UCSD-AML1 (cell line): ENCODE results near the gene SCUBE2.
A peak's percentile ranks its signal among the peaks of the same experiment; 100 is the strongest.

ENCODE experiments used
- DNase-seq: peaks from one replicate; lab custom pipeline; 2025; ENCODE audit not compliant: unreplicated experiment; lab: John Stamatoyannopoulos, UW

SCUBE2 gene

DNA sequence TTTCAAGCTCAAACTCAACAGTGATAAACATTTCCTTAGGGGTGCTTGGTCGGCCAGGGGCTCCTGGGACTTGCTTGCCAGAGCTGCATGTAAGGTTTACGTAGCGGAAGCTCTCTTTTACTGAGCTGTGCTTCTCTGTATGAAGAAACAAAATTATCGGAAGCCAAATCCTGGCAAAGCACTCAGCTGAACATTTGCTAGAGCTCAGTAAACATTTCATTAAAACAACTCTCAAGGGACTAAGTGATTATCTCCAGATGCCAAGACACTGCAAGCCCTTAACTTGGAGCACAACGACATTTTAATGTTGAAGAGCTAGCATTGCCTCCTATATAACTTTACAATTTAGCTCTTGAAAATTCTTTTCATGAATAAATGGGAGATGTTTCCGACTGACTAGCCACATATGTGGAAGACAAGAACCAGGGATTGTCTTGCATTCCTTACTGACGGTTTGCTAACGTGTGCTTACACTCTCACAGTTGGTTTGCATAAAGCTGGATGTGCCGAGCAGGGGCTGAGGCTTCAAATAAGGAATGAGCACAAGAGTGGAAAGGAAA, 43.4 kb downstream of the SCUBE2 start:
- no peak for DNase-seq

DNA sequence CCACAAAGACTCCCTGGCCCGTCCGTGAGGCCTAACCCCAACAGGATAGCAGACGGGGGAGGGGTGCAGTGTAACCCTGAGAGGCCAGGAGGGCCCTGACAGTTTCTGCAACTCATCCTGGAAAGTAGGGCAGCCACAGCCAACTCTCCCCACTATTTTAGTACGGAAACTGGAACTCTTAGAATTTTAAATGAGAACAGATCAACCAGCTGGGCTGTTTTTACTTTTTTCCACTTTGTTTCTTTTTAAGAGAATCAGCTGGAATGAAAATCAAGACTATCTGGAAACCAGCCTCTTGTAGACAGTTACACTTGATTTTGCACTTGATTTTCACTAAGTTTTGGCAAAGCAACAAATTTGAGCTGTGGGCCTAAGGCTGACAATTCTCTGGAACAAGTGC, 44.9 kb downstream of the SCUBE2 start:
- DNase-seq, result no peak

DNA sequence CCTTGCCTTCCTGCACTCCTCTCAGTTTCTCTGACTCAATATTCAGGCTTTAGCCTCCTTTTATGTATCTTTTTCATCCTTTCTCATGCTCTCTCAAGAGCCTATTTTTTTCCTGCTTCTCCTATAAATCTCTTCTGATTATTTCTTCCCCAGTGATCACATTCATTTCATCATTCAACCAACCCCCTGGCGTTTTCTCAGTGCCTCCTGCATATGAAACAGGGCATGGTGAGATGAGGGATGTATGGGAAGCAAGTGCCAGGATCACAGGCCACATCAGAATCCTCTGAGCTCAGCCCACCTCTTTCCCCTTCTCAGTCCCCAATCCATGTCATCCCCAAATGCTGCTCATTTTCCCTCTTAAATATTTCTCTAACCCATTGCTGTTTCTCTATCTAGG, 48.9 kb downstream of the SCUBE2 start:
- DNase-seq, result no peak

DNA sequence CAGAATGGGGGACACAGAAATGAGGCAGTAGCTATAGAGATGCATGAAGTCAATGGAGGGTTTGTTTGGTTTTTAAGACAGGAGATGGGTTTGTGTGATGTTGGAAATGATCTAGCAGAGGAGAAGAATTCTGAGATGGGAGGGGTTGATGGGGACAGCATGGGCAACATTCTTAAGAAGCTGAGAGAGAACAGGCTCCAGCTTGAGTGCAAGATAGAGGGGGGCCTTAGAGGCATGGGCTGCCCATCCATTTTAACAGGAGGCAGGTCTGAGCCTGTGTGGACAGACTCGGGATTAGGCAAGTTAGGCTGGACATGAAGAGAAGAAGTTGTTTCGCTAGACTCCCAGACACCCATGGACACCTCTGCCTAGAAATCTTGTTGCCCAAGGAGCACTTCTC, 49.7 kb downstream of the SCUBE2 start:
- DNase-seq, result no peak

DNA sequence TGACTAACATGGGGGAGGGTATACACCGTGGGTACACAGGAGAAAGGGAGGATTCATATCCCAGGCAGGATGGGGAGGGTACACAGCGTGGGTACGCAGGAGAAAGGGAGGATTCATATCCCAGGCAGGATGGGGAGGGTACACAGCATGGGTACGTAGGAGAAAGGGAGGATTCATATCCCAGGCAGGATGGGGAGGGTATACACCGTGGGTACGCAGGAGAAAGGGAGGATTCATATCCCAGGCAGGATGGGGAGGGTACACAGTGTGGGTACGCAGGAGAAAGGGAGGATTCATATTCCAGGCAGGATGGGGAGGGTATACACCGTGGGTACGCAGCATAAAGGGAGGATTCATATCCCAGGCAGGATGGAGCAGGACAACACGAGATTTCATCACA, 51.0 kb downstream of the SCUBE2 start:
- DNase-seq, result no peak

DNA sequence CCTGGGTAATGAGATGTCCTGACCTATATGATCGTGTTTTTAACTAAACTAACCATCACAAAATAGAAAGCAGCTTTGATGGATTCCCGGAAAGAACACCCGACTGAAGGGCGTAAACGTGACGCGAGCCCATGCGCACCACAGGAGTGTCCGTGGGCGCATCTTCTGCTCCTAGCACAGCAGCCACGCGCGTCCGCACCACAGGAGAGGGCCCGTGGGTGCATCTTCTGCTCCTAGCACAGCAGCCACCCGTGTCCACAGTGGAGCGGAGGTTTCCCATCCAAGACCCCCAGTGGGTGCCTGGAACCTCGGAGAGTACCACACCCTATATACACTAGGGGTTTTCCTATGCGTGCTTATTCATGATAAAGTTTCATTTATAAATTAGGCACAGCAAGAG, 51.5 kb downstream of the SCUBE2 start:
- DNase-seq, result no peak

DNA sequence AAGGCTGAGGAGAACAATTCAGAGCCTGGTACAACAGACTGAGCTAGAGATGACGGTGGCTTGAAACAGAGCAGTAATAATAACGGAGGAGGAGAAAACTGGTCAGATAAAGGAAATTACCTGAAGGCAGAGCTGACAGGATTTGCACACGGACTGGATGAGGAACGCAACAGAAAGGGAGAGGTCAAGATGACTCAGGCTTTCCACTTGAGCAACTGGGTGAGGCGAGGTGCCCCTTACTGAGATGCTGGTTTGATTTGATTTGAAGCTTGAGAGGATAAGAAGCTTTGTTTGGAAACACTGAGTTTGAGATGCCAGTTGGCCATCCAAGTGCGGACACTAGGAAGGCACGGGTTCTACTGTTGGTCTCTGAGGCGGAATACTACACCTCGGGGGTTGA, 52.2 kb downstream of the SCUBE2 start:
- no peak for DNase-seq

DNA sequence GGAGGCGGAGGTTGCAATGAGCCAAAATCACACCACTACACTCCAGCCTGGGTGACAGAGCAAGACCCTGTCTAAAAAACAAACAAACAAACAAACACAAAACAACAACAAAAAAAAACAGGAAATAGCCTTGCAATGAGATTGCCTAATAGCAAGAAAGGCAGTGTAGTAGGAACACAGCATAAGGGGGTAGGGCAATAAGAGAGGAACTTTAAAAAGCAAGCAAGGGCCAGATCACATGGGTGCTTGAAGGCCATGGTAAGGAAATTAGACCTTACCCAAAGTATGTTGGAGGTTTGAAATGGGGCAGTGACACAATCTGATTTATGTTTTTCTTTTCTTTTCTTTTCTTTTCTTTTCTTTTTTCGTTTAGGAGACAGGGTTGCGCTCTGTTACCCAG, 52.9 kb downstream of the SCUBE2 start:
- no peak for DNase-seq

DNA sequence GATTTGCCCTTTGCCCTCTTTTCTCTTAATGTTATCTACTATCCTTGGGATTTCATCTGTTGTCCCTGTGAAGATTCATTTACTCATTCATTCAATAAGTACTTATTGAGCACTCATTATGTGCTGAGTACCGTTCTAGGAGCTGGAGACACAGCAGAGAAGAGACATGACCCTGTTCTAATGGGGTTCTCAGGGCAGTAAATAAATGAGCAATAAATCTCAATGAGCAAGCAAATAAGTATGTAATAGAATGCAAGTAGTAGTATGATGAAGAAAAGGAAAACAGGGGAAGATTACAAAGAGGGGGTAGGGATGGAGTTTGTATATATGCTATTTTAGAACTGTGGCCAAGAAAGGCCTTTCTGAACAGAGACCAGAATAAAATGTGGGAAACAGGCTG, 53.4 kb downstream of the SCUBE2 start:
- no peak for DNase-seq

DNA sequence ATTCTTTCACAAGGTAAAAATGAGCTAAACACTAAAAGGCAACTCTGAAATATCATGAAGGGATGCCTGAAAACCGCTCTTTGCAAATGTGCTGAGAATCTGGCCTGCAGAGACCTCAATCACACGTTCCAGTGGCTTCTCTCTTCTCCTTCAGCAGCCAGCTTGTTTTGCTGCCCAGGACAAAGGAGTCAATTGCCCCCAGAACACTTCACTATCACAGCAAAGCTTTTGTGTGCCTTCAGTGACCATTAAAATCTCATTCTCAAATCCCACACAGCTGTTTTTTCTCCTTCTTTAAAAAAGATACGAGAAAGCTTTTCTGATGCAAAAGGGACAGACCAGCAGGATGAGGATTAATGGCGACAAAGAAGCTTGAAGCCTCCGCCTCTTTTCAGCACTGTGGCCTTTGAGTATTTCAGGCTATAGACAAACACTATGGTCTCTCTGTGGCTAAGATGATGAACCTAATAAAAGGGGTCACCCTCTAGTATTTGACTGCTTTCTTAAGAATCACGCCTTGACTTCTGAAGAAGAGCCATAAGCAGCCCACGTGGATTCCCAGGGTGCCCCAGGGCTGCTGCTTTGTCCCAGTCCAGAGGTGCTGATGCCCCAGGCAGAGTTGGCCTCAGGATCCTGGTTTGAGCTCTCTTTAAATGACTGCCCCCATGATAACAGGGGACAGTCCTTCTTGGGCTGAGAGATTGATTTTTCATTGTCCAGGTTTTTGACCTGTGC, 54.2 kb downstream of the SCUBE2 start:
- no peak for DNase-seq

DNA sequence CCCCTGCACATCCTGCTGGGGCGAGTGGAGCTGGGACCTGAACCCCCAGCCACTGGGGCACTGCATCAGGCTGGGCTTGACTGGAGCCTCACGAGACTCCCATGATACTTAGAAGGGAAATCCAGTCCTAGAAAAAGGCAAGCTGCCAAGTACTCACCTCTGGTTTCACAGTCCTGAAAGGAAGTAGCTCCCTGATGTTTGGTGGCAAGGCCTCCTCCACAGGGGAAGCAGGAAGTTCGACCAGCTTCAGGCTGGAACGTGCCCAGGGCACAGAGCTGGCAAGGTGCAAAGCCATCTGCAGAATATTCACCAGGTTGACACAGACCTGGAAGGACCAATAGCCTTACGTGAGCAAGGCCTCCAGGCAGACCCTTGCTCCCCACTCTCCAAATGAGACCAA, 60.8 kb downstream of the SCUBE2 start:
- peak; percentile 23 for DNase-seq

DNA sequence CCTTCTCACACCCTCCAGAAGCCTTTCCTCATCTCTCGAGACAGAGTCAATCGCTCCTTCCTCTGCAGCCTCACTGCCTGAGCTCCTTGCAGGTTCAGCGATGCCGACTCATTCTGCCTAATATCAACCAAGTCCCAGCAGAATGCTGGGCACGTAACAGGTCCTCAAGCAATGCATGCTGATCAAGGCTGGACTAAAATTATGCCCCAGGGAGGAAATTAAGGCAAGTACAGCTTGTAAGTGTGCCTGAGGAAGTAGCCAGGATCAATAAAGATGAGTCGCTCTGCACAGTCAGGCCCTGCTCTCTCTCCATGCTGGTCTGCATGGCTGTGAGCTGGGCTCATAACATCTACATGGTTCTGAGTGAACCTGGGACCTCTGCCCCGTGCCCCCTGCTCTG, 62.0 kb downstream of the SCUBE2 start:
- no peak for DNase-seq

DNA sequence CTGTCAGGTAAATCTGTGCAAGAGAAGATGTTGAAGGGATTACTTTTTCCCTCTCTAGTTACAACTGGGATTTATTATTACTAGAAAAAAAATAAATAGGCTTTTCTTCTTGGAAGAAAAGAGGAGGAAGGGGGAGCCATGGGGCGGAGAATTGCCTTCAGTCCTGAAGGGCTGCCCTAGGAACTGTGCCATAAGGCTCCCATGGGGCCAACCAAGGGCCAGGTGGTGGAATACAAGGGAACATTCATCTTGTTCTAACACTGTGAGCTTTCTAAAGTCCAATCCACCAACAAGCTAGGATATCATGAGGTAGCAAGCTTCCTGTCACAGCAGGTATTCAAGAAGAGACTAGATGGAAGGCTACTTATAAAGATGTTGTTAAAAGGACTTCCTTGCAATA, 62.8 kb downstream of the SCUBE2 start:
- DNase-seq, result no peak

DNA sequence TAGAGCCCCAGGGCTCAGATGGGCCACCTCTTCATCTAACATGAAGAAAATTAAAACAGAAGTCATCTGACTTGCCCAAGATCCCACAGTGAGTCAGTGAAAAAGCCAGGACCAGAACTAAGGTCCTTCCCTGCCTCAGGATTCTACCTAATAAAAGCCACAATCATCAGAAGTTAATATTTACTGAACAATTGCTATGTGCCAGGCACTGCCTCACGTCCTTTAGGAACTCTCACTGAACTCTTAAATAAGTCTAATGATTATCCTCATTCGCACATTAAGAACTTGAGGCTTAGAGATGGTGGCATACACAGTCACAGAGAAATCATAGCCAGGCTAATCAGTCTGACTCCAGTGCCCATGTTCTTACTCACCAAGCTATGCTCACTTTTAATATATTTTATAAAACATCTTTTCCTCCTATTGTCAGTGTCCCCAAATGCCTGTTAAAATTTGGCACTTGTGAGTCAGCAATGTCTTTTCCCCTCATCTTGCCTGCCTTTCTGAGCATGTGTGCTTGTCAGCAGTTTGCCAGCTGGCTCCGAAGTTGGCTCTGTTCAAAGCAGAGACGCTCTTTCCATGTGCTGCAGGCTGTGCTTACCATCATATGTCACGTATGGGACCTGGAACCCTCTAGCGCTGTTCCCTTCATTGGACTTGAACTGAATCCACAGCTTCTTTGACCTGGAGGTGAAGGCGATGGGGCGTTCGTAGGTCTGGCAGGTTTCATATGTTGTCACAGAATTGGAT, 66.1 kb downstream of the SCUBE2 start:
- no peak for DNase-seq

DNA sequence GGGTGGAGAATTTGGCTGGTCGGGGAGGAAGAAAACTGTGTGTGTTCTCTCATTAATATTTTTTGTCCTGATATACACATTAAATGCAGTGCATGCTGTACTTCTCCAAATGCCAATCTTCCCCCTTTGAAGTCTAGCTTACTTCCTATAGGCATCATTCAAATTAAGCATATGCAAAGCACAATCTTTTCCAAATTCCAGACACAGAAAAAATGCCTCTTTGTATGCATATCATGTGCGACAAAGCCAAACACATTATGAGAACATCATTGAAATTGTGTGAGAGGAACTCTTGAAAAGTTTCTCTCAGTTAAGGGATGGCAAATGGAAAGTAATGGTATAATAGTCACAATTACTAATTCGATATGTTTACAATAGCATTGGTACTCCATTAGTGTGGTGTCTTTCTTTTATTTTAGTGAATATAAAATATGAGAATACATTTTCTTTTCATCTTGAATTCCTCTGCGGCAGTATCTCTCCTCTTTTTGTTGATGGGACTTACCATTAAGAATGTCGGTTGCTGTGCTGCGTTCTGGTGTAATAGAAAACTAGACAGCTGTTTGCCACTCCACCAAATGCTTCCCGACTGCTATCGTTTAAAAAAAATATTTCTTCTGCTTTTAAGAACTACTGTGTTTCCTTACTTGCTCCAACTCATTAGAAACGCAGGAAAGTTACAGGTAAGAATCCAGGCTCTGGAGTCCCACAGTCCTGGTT, 68.3 kb downstream of the SCUBE2 start:
- DNase-seq, result no peak

DNA sequence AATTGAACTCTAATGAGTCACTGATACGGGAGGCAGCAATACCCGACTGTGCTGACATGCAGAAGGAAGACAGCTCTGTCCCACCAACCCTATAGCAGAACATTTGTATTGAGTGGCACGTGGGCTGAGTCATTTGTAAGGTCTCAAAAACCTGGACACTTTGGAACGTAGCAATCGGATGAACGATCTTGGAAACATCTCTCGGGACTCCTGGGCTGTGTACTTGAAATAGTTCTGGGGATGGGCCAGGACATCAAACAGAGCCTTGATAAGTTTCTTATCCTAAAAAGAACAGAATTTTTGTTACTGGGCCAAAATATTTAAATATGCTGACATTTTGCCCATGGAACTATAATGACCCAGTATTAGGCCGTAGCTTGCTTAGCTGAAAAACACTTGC, 70.5 kb downstream of the SCUBE2 start:
- DNase-seq, result no peak

DNA sequence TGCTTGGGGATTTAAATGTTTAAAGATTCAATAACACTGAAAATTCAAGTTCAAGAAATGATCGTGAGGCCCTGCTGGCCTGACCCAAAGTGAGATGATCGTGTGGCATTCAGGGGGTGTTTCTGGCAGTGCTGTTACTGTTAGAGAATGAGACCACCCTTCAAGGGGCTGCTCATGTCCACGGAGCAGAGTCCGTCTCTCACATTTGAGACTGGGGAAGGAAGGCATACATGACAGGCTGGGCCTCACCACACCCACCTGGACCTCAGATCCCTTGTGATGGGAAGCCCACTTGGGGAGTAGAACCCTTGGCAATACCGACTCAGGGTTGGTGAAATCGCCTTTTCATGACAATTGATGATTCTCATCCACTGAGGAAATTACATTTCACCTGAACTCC, 71.5 kb downstream of the SCUBE2 start:
- no peak for DNase-seq

DNA sequence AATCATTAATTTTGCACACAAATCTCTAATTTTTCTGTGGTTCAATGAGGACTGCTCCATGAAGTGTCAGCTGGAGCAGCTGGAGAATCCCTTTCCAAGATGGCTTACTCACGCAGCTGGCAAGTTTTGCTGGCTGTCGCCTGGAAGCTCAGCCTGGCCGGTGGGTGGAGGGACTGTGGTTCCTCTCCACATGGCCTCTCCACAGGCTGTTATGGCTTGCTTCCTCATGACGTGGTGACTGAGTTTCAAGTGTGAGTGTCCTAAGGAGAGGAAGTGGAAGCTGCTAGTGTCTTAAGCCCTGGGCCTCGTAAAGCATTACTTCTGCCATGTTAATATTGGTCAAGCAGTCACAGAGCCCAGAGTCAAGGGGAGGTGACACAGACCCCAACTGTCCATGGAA, 73.6 kb downstream of the SCUBE2 start:
- peak; percentile 41 for DNase-seq

DNA sequence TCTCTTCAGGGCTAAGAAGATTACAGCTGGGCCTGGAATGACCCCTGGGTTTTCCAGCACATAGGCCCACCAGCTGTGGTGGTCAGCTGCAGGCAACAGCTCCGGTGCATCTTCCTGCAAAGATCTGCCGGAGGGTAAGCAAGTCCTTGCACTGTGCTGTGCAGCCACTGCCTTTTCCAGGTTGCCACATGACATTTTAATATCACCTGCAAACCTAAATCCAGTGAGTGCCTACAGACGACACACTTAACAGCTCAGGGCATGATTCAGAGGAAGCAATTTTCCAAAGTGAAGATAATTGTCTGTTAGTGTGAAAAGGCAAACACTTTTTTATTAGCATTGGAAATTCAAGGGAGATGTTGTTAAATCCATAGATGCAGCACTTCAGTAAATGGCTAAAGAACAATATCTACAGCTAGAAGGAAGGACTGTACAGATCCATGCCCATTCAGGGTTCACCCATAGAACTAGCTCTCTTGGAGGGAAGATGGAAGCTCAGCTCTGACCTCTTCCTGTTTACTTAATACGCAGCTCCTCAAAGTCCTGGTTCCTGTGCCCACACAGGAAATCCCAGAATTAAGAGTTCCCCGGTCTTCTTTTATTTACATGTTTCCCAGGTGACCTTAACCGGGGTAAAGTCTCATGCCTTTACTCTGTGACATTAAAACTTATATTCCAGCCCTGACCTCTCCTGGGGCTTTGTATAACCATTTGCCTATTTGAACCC, 74.3 kb downstream of the SCUBE2 start:
- DNase-seq, result no peak

DNA sequence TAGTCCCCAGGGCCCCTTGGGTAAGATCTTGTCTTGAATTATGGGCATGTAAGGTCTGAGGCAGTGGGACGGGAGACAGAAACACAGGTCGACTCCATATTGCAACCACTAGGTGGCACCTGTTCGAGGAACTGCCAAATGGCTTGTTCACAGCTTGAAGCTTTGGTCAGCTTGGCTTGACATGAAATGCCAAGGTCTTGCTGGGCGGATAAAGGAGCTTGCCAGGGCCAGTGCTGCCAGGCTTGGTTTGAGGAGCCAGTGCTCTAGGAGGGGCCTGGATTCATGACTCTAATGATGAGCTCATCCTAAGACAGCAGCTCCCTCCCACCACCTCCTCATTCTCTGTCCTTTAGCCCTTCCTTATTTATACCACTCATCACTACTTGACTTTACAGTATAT, 75.7 kb downstream of the SCUBE2 start:
- DNase-seq, result peak; percentile 48

DNA sequence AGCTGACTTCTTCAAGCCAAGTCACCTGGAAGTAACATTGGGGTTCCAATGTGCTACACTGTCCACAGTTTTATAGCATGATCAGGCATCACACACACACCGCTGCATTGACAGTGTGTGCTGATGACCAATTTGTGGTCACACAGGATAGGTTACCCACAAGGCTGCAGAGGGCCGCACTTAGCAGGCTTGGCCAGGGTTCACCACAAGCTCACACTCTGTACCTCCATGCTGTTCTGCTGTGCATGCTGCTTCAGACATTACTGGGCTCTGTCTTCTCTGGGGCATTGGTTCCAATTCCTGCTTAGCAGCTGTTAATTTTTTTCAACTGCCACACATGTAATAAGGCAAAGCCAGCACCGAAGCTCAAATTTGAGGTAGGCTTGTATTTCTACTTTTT, 76.6 kb downstream of the SCUBE2 start:
- DNase-seq, result no peak
